Fibroblast of skin of left biceps (primary cell): ENCODE data around the gene FILIP1.
A peak's percentile ranks its signal among the peaks of the same experiment; 100 is the strongest.

ENCODE experiments used
- DNase-seq, 2 experiments: peaks; one replicate each; pipeline ENCODE4 v3.0.0-alpha.2; 2013; ENCODE audit warnings: low read depth in 2 of 2

Gene FILIP1

DNA sequence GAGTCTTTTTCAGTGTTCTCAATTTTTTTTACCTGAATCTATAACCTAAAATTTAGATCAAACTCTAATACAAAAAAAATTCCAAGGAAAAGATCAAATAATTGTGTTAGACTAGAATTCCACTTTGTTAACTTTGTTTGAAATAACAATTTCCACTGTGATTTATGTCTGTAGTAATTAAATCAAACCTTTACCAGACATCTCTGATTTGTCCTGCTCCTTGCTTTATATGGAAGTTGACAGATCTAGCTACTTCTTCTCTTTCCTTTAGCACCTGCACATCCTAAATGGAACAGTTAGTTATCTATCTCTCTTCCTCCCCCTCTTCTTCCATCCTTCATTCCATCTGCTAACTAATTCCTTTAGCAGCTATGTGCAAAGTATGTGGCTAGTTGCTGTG, 109.5 kb downstream of the FILIP1 start:
- DNase-seq, result no peak

DNA sequence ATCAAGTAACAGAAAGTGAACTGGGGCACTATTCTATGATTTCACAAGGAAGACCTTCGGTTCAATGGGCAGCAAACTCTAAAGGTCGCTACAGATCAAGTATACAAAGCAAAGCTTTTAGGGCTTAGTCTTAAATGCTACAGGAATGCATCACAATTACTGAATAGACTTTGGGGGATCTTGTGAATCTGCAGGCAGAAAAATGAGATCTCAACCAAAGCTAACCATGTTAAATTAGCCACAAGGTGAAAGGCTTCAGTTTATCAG, 111.0 kb downstream of the FILIP1 start:
- no peak for DNase-seq

DNA sequence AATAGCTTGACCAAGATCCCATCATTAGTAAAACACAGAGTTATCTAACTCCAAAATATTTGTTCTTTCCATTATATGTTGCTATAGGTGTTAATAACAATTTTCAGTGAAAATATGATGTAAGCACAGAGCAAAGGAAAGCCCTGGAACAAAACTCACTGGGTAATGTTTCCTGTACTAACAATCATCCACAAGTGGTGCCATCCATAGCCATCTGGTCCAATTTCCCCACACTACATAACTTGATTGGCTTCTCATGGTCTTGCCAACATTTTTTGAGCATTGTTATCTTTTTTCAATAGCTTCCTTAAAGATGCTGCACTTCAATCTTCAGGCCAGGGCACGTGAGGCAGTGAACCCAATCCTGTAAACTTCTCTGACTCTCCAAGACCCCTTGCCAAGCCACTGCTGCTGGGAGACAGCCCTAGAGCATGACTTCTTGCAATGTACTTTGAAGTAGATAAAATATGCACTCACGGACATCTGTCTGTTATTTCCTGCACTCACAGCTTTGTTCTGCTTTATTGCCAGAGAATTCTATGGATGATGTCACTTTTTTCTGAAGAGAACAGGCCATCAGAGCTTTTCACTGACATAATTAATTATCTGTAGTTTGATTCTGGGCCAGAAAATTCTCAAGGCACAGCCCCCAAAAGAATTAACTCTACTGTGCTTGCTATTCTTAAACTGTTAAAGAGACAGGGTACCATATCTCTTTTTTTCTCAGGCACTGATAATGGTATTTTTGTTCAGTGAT, 111.5 kb downstream of the FILIP1 start:
- DNase-seq, result peak; percentile 50

DNA sequence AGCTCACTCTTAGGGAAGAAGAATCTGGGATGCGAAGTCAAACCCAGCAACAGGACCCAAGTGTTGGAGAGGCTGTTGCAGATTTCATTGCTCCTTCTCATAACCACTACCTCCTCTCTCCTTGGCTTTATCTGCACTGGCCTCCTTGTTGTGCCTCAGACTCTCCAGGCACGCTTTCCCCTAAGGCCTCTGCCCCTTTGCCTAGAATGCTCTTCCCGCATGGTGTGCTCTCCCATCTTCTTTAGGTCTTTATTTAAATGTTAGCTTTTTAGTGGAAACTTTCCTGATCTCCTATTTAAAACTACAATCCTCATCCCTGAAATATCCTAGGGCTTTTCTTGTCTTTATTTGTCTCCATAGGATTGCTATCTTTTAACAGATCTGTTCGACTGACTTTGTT, 114.1 kb downstream of the FILIP1 start:
- no peak for DNase-seq

DNA sequence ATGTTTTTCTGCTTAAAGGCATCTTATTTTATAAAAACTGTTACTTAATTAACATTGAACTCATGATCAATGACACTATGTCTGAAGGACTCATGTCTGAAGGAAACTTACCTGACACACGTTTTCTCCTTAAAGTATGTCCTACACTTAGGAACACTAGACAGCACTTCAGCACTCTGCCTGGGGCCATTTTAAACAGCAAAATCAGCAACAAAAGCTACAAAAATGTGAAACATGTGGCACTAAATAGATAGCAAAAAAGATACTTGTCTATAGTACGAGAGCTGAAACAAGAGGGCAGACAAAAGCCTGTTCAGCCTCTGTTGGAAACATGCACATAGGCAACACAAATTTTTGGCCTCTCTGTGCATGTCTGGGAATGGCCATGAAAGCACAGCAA, 115.5 kb downstream of the FILIP1 start:
- no peak for DNase-seq

DNA sequence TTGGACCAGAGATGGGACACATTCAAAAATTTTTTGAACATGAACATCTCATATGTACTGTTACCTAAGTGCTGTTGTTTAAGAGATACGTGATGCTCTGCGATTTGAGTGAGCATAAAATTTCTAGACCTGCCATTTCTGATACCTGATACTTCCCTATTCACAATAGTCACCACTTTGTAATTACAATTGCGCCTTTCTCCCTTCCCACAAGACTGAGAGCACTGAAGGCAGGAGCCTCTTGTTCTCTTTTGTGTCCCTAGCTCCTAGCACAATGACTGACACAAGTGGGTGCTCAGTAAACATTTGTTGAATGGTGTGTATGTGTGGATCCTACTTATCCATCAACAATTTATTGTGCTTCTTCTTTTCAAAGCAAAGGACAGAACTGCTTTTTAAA, 116.2 kb downstream of the FILIP1 start:
- no peak for DNase-seq

DNA sequence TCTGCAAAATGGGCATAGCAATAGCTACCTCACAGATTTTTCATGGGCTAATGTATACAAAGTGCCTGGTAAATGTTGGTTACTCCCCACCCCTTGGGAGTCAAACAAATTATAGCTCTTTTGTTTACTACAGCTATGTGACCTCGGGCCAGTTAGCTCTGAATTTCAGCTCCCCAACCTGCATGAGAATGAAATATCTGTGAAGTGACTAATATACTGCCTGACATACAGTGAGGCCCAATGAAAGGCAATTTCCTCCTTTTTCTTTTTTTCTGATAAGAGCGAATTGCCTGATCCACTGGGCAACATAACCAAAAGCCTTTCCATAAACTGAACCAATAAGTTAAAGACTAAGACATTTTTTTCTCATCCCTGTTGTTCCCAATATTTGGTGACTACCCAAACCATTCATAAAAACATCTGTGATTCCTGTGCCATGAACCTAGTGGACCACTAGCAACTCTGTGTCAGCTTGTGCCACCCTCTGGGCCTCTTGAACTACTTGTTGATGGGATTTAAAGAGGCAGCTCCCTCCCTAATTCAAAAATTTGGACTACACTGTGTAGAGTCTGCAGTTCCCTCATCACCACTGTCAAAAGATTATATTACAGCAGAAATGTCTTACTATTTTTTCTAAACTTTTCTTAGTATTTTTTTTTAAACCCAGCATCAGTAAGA, 117.1 kb downstream of the FILIP1 start:
- no peak for DNase-seq

DNA sequence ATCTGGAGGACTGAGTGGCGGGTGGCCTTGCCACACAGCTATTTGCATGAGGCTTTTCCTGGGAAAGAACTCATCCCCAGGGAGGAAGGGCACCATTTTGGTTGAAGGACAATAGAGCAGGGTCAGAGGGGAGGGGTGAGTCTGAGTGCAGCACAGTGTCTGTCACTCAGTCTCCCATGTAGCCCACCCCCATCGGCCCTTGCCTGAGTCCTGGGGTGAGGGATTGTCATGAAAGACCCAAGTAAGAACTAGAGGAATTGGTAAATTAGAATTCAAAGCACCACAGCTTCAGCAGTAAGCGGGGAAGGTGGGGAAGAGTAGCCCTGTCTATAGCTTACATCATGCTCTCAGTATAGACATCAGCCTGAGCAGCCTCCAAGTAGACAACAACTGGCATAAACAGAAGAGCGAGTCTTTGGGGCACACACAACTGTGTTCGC, 118.6 kb downstream of the FILIP1 start:
- no peak for DNase-seq

DNA sequence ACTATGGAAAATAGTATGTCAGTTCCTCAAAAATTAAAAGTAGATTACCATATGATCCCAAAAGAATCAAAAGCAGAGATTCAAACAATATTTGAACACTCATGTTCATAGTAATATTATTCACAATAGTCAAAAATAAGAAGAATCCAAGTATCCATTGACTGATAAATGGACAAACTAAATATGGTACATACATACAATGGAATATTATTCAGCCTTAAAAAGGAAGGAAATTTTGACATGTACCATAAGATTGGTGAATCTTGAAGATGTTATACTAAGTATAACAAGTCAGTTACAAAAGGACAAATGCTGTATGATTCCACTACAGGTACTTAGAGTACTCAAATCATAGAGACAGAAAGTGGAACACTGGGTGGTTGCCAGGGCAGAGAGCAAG, 120.7 kb downstream of the FILIP1 start:
- no peak for DNase-seq

DNA sequence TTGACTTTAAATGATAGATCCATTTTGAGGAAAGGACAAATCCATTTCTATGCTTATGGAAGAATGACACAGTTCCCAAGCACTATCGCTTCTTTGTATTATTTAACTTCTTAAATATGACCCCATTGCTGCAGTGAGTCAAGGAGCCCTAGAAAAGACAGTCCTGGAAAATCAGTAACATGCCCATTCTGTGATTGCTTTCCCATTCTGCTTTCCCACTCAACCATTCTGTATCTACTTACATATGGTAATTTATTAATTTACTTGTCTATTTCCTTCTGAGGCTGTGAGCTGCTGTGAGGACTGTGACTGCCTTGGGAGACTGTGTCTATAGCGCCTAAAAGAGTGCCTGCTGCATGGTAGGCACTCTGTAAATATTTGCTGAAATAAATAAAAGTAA, 123.6 kb downstream of the FILIP1 start:
- DNase-seq, result no peak

DNA sequence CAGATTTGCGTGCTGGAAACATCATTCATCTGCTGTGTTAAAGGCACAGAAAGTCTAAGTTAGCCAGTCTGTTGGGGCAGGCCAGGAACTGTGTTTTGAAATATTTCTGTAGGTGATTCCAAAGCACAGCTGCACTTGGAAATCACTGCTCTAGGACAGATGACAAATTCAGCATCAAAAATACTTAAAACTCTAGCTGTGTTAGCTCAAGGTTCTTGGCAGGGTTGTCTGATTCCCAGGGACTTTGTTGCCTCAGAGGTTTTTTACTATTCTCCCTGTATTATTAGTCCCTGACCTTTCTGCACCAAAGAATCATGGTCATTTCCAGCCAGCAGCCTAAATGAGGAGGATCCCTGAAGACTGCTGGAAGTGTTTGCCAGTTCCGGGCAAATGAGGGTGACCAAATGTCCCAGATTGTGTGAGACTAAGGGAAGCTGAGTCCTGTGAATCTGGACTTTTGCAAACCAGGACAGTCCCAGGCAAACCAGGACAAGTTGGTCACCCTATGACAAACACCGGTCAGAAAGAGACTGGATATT, 124.7 kb downstream of the FILIP1 start:
- DNase-seq, result no peak

DNA sequence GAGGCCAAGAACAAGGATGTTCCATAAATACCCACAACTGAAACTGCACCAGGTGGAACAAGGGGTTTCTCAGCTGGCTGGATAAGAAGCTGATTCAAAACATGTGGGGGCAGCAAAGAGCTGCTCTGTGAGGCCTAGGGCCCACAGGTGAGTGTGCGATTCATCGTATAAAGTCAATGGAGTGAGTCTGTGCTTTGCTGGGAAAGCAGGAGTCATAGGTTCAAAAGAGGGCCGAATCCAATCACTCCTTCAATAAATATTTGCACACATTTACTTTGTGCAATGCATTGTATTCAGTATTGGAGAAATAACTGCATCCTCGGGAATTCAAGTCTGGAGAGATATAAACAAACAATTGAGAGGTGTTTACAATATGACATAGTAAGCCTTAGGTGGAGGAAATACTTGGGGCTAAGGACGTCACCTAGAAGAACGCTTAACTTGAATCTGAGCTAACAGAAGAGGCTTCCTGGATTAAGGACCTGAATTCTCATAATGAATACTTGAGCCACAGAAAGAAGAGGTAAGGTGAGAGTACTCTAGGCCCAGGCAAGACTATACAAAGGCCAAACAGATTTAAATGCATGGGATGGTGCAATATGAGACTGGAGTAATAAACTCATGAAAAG, 125.3 kb downstream of the FILIP1 start:
- no peak for DNase-seq

DNA sequence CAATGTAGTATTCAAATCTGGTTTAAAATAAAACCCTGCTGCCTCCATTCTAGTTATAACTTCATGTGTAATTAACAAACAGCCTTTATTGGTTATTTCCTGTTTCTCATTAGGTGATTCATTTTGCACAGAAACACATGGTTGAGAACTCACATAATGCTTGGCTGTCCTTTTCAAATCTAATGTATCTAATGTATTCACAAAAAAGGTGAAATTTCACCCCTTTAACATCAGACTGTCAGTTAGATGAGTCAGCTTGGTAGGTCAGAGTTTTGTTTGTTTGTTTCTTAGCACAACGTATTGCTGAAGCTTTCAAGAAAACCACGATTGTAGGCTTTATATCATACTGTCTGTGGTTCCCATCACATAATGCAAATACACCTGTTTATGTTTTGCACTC, 130.3 kb downstream of the FILIP1 start:
- no peak for DNase-seq

DNA sequence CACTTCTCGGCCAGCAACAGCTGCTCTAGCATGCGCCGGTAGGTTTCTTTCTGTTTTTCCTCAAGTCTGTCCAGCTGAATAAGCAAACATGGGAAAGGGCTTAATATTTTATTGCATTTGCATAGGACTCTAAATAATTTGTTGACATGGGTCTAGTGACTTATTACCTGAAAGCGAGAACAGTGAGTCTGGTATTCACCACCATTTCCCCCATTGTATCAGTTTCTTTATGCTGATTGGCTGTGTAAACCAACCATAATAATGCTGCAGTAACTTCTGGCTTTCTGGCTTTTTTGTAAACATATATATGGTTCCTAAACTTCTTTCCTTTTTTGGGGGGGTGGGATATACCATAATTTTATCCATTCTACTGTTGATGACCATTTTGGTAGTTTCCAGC, 140.0 kb downstream of the FILIP1 start:
- DNase-seq, result no peak

DNA sequence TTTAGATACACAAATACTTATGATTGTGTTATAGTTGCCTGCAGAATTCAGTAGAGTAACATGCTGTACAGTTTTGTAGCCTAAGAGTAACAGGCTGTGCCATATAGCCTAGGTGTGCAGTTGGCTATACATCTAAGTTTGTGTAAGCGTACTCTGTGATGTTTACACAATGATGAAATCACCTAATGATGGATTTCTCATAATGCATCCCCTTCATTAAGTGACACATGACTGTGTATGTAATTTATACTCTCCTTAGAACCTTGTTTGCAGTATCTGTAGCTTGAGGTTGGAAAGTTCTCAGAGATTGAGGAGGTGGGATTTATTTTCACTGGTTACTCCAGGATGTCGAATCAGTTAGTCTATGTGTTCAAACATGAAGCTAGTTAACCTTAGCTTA, 142.0 kb downstream of the FILIP1 start:
- no peak for DNase-seq

DNA sequence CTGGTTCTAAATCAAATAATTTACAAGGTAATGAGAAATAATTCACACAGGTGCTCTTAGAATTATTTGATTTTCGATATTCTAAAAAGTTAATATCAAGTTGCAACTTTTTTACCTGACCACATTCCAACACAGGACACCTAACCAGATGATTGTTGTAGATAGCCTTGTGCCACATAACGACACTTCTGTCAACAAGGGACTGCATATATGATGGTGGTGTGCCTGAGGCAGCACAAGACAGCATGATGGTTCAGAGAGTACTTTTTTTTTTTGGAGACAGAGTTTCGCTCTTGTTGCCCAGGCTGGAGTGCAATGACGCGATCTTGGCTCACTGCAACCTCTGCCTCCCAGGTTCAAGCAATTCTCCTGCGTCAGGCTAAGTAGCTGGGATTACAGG, 142.8 kb downstream of the FILIP1 start:
- no peak for DNase-seq

DNA sequence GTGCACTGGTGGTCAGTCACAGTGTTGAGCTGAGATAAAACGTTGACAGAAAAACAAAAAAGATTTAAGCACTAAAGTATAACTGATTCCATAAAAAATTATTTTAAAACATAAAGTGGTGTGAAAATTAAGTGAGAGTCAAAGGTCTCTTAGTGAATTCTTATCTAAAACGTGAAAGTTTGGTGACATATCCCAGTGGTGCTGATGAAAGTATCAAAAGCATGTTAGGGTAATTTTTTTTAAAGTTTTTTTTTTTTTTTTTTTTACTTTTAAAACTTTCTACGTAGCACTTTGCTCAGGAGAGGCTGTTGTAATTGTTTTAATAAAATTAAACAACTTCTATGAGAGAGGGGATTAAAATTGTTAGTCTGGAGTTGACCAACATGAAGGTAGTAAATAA, 143.4 kb downstream of the FILIP1 start:
- no peak for DNase-seq

DNA sequence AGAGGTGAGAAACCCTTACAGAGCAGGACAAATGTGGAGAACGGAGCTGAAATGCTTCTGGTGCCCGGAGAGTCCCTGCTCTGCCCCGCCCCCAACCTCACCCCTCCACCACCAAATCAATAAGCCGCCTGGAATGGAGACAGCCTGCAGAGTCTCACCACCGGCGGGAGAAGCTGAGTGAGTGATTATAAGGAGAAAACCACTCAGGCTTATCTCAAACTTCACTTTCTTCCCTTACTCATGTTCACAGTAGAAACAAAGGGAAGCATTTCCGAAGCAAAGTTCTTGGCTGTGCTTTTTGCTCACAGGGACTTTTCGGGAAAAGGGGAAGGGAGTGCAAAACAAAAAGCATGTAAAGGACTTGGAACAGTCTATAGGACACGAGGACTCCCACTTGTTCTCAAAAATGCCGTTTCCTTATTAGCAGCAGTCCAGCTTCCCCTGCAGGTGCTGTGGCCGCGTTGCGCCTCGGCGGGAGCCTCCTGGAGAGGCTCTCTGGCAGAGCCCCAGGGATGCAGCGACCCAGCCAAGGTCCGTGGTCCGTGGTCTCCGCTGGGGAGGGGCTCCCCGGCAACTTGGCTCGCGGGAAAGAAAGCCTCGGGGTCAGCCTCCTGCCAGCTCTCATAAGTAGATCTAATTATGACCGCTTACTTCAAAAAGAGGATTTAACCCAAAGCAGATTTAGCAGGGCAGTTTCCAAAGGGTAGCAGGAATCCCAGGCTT, 144.2 kb downstream of the FILIP1 start:
- no peak for DNase-seq

DNA sequence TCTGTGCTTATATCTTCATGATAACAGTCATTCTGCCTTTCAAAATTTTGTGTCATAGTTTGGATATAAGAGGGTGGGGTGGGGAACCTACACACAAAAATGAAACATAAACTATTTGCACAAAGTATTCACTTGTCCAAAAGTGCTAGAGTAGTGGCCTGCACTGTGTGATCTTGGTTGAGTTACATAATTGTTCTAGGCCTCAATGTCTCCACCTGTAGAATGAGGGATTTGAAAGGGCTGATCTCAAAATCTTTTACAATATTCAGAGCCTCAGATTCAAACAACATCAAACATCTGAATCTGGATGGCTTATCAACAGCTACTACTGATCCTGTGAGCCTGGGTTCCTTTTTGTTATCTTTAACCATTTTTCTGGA, 144.7 kb downstream of the FILIP1 start:
- DNase-seq, result no peak

DNA sequence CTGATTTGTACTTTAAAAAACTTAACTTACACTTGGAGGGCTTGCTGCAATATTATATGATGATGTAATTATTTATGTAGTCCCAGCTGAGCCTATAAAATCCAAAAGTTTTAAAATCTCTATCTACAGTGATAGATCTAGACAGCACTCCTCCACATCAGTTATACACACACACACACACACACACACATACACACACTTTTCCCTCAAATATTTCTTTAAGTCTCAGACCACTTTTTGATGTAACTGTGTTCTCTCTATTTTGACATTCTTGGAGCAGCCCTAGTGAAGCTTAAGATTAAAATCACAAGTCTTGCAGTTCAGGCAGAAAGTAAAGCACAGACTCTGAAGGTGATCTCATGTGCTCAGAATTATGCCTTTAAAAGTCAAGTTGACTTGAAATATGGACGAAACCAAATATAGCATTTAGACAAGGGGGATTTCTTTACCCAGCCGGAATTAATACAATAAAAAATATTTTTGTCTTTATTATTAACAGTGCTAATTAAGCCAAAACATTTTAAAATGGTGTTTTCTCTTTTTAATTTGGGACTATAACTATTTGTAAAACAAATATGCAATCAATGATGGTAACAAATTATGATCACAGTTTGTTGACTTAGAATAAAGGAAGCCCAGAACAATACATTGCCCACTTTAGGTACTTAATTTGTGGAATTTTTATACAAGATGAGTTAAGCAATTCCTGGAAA, 145.5 kb downstream of the FILIP1 start:
- no peak for DNase-seq

DNA sequence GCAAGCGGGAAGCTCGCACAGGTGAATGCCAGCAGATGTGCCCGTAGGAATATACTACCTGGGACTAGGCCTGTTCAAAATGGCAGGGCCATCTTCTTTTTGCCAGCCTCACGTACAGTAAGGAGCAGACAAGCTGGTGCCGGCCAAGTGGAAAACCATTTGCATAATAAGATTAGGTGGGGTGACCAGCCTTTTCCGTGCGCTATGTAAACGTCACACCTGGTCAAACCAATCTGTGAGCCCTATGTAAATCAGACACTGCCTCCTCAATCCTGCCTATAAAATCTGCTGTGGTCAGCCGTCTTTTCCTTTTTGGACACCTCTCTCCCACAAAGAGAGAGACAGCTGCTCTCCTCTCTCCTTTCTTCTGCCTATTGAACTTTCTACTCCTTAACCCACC, 148.2 kb downstream of the FILIP1 start:
- no peak for DNase-seq

DNA sequence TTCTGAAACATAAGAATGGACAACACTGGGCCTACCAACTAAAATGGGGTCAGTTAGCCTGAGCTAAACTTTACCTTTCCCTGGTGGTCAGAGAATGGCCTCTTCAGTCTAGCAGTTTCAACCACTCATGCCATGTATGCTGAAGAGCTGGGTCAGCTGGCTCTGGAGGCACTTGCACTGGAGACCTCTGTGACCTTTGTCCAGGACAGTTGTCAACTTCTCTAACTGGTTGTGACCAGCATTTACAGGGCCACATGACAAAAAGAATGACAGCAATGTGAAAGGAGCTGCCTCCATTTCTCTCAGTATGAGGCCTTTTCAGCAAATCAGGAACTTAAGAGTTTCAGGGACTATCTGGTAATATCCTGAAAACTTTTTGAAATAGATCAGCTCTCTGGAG, 149.1 kb downstream of the FILIP1 start:
- no peak for DNase-seq
